Endothelial cell of umbilical vein (primary cell): ENCODE data around the gene STOML1. TPM values are rescaled to one million over a fixed set of nuclear protein-coding genes. Genes with fewer than 3 reads are reported as not detected.

Experiments
- BruUV-seq: library from RNA; stranded (reverse); fragments of 400-500 nt; replicated peaks from 2 replicates; lab custom pipeline; 2021; lab: Mats Ljungman, UMichigan
- CTCF ChIA-PET: fragments of 300-600, 350-600 bp; sonication (Branson Sonifier 250); formaldehyde crosslinking; loops from one replicate; lab custom pipeline; 2021; ENCODE audit warnings: antibody characterized with exemption, inconsistent platforms; lab: Charles Lee
- POLR2A ChIA-PET: fragments of 300-600, 350-600 bp; sonication (Branson Sonifier 250); formaldehyde crosslinking; loops from one replicate; lab custom pipeline; 2021; ENCODE audit warnings: antibody characterized with exemption, inconsistent platforms; lab: Charles Lee
- DNase-seq: peaks from one replicate; pipeline ENCODE4 v3.0.0-alpha.2; 2011; ENCODE audit warnings: low read depth, low spot score
- FAIRE-seq: peaks from 2 replicates; lab custom pipeline; 2011; peaks lifted over from hg19 to GRCh38; lab: Jason Lieb, UNC
- H2AFZ ChIP-seq: 2 replicates; pipeline ENCODE4 v1.6.0; 2012; ENCODE audit warnings: low read depth, low read length, control low read depth, inconsistent platforms
- H3K27ac ChIP-seq: 2 replicates; pipeline ENCODE4 v1.5.1; 2011; ENCODE audit warnings: low read depth, mild to moderate bottlenecking, control low read depth, low read length, moderate library complexity; ENCODE audit not compliant: insufficient read depth
- H3K27me3 ChIP-seq, 2 experiments: 2 replicates each; pipeline versions ENCODE4 v1.6.0 to v1.6.1; 2011; ENCODE audit warnings: low read length in 2 of 2, mixed read lengths in 1 of 2; ENCODE audit not compliant: control insufficient read depth in 2 of 2, insufficient read depth in 2 of 2
- H3K36me3 ChIP-seq, 2 experiments: 2 replicates in 1 of 2; 3 replicates in 1 of 2; pipeline ENCODE4 v1.5.1; 2011; ENCODE audit warnings: low read length in 2 of 2, mild to moderate bottlenecking in 1 of 2, moderate library complexity in 1 of 2; ENCODE audit not compliant: control insufficient read depth in 2 of 2, insufficient read depth in 2 of 2; ENCODE audit errors: extremely low read depth in 1 of 2
- H3K4me1 ChIP-seq: 3 replicates; pipeline ENCODE4 v1.5.1; 2011; ENCODE audit warnings: mild to moderate bottlenecking, low read length; ENCODE audit not compliant: control insufficient read depth, insufficient read depth; ENCODE audit errors: extremely low read depth
- H3K4me2 ChIP-seq: 2 replicates; pipeline ENCODE4 v1.6.1; 2011; ENCODE audit warnings: low read length, control low read depth, mixed read lengths; ENCODE audit not compliant: insufficient read depth
- H3K4me3 ChIP-seq, 3 experiments: fragments of 200-600 bp in 1 of 3; sonication (generic), shearing (Covaris generic) in 1 of 3; replicated peaks in 1 of 3; 2 replicates each; pipeline ENCODE4 v1.5.1; 2011 to 2016; ENCODE audit warnings: control low read depth in 3 of 3, low read length in 3 of 3, mild to moderate bottlenecking in 2 of 3, inconsistent platforms in 1 of 3, low read depth in 1 of 3, moderate library complexity in 1 of 3; ENCODE audit not compliant: insufficient read depth in 1 of 3
- H3K79me2 ChIP-seq: 2 replicates; pipeline ENCODE4 v1.6.0; 2012; ENCODE audit warnings: low read length, inconsistent platforms; ENCODE audit not compliant: control insufficient read depth, insufficient read depth
- H3K9ac ChIP-seq: replicated peaks from 2 replicates; pipeline ENCODE3; 2011; ENCODE audit warnings: low read length, control low read depth; ENCODE audit not compliant: insufficient read depth; ENCODE audit errors: extremely low read depth
- H3K9me1 ChIP-seq: replicated peaks from 3 replicates; pipeline ENCODE4 v1.6.0; 2011; ENCODE audit warnings: mild to moderate bottlenecking, low read length; ENCODE audit not compliant: control insufficient read depth, insufficient read depth; ENCODE audit errors: extremely low read depth
- H3K9me3 ChIP-seq: replicated peaks from 2 replicates; pipeline ENCODE4 v1.5.1; 2012; ENCODE audit warnings: low read length, inconsistent platforms; ENCODE audit not compliant: control insufficient read depth, insufficient read depth
- H4K20me1 ChIP-seq: replicated peaks from 2 replicates; pipeline ENCODE3; 2011; ENCODE audit warnings: mild to moderate bottlenecking, low read length; ENCODE audit not compliant: control insufficient read depth, insufficient read depth; ENCODE audit errors: extremely low read depth
- CTCF ChIP-seq, 2 donors: IDR thresholded peaks; 1 replicate in 1 of 2; 2 replicates in 1 of 2; pipeline ENCODE4 v1.5.1; 2011; ENCODE audit warnings: low read length in 2 of 2, mild to moderate bottlenecking in 2 of 2, moderate library complexity in 2 of 2, control low read depth in 1 of 2, inconsistent platforms in 1 of 2, low read depth in 1 of 2; ENCODE audit not compliant: insufficient read depth in 1 of 2; ENCODE audit errors: extremely low read depth in 1 of 2
- EZH2 ChIP-seq: IDR thresholded peaks from 2 replicates; pipeline ENCODE4 v1.6.1; 2012; ENCODE audit warnings: borderline replicate concordance, low read depth, mild to moderate bottlenecking, moderate library complexity, low read length, inconsistent platforms; ENCODE audit not compliant: severe bottlenecking
- FOS ChIP-seq: IDR thresholded peaks from 2 replicates; pipeline ENCODE4 v1.6.1; 2011; ENCODE audit warnings: mild to moderate bottlenecking, low read length, moderate library complexity, borderline replicate concordance; ENCODE audit not compliant: insufficient read depth
- GATA2 ChIP-seq: IDR thresholded peaks from 2 replicates; pipeline ENCODE4 v1.7.0; 2011; ENCODE audit warnings: low read depth, mild to moderate bottlenecking, moderate library complexity, mixed read lengths, low read length; ENCODE audit not compliant: insufficient read length, insufficient read depth
- JUN ChIP-seq: IDR thresholded peaks from 2 replicates; pipeline ENCODE4 v1.6.1; 2011; ENCODE audit warnings: borderline replicate concordance, low read depth; ENCODE audit not compliant: insufficient read length, insufficient read depth
- MAX ChIP-seq: IDR thresholded peaks from 2 replicates; pipeline ENCODE4 v1.6.1; 2011; ENCODE audit not compliant: insufficient read depth, insufficient read length
- MYC ChIP-seq: IDR thresholded peaks from one replicate; pipeline ENCODE4 v1.6.1; 2011; ENCODE audit warnings: mild to moderate bottlenecking, low read depth, low read length
- POLR2A ChIP-seq: IDR thresholded peaks from 2 replicates; pipeline ENCODE4 v1.6.1; 2012; ENCODE audit warnings: low read depth, mild to moderate bottlenecking, control low read depth, low read length
- POLR2AphosphoS5 ChIP-seq: IDR thresholded peaks from 2 replicates; pipeline ENCODE4 v1.6.1; 2012; ENCODE audit warnings: low read depth, mild to moderate bottlenecking, control low read depth, low read length, moderate library complexity; ENCODE audit not compliant: insufficient read depth
- dilution Hi-C: fragments of 300-500 bp; cut with MboI; formaldehyde crosslinking; loops from one replicate; pipeline ENCODE4 v1.15.0; 2019; ENCODE audit warnings: low sequenced_read_pairs; ENCODE audit not compliant: extremely low pct_ligation_motif_present
- intact Hi-C: fragments of 100-400 bp; cut with micrococcal nuclease; formaldehyde crosslinking; loops from one replicate; pipeline ENCODE4 v1.10.0; 2022
- polyA plus RNA-seq, 4 experiments: library from polyadenylated mRNA; depleted of rRNA in 3 of 4; stranded (reverse) in 3 of 4; unstranded in 1 of 4; fragments of >200 nt; gene quantifications; 2 replicates each; pipeline versions ENCODE4 v1.2.1 to v1.2.3, GENCODE V29; 2011 to 2012; ENCODE audit warnings: missing spikeins in 1 of 4
- total RNA-seq: library from RNA; stranded (reverse); gene quantifications from 2 replicates; pipeline ENCODE4 v1.2.3, GENCODE V29; 2021

The STOML1 gene
- total and polyA plus RNA-seq, 2 donors (not counting 3 experiments of a cell fraction or from before 2014, with no cell fraction given) = 12.9 to 15.4 TPM

- Histone ChIP-seq H3K27ac (no peak overlapping the region), H3K36me3 (no peaks in the 10 kb centered on the region), H3K27me3 (no peaks in the 10 kb centered on the region), H3K4me3 (no peak overlapping the region), H3K79me2 (no peaks in the 10 kb centered on the region), H4K20me1 (no peaks in the 10 kb centered on the region), H3K9me1 (no peaks in the 10 kb centered on the region), H3K9ac (no peak overlapping the region), H3K4me2 (no peak overlapping the region), H3K9me3 (no peaks in the 10 kb centered on the region), H3K4me1 (peaks cover 47% of the 10 kb centered on the region), H2AFZ (no peak overlapping the region)
- dilution Hi-C loops (no loop called here), intact Hi-C loops (no loop called here)
- POLR2A ChIA-PET = no interaction called here
- no peak for FAIRE-seq
- no peak for TF ChIP-seq CTCF (IDR thresholded peaks at IDR 0.05; ENCODE audit: extremely low read depth in 1 of 2, insufficient read depth in 1 of 2, low read depth in 1 of 2, low read length in 2 of 2)
- no peak for TF ChIP-seq JUN
- no peak for TF ChIP-seq FOS
- no peak for TF ChIP-seq MAX
- TF ChIP-seq MYC = no peak
- TF ChIP-seq GATA2 = no peak
- no peak for TF ChIP-seq POLR2A
- TF ChIP-seq EZH2 = no peak
- no peak for TF ChIP-seq POLR2AphosphoS5
- CTCF ChIA-PET = interaction anchor here (1.1 to 1.8 kb wide), 2 partner anchors 9 to 11 kb away, joined by 4 to 9 read pairs; no protein-coding TSS in a partner anchor
- no TSS peak for BruUV-seq
- DNase-seq = no peak
Measured at GRCh38 chr15:73984208-73984979, 7.7 kb downstream of the STOML1 start.
